ENCODE results near the gene P2RX6. TPM values are rescaled to one million over a fixed set of nuclear protein-coding genes. Genes with fewer than 3 reads are reported as not detected.
"Not testable (repeated sequence)": the region's sequence is repeated elsewhere in the genome, so short reads cannot be mapped to it uniquely, and the experiment has no call there.

P2RX6 gene
- polyA plus RNA-seq, 5 donors = 0.95 to 3.4 (median 1.8) TPM

GRCh38 chr22:20993304-20994127 lies 21.4 kb upstream of the P2RX6 start:
- no peak for DNase-seq

GRCh38 chr22:20994128-20994901 lies 20.6 kb upstream of the P2RX6 start:
- DNase-seq = no peak

GRCh38 chr22:20994902-20995241 lies 20.1 kb upstream of the P2RX6 start:
- DNase-seq = no peak

GRCh38 chr22:20995329-20996030 lies 19.5 kb upstream of the P2RX6 start:
- DNase-seq = no peak

GRCh38 chr22:20996031-20996410 lies 18.9 kb upstream of the P2RX6 start:
- no peak for DNase-seq

- no peak for DNase-seq
Observed at GRCh38 chr22:20996598-20997535, 18.1 kb upstream of the P2RX6 start.

GRCh38 chr22:20997536-20998257 lies 17.3 kb upstream of the P2RX6 start:
- no peak for DNase-seq

- DNase-seq = no peak
Observed at GRCh38 chr22:20998411-20999336, 16.3 kb upstream of the P2RX6 start.

GRCh38 chr22:20999350-21000206 lies 15.4 kb upstream of the P2RX6 start:
- no peak for DNase-seq

GRCh38 chr22:21000207-21000986 lies 14.6 kb upstream of the P2RX6 start:
- no peak for DNase-seq

- no peak for DNase-seq
Observed at GRCh38 chr22:21000987-21001600, 13.9 kb upstream of the P2RX6 start.

- DNase-seq = peak; percentile 97 to 99
Observed at GRCh38 chr22:21001601-21002325, 13.2 kb upstream of the P2RX6 start, which contains the start of gene THAP7. TSS of gene THAP7 (minus strand) at chr22:21002118. CDS start at chr22:21001911, 207 bp downstream.

- no peak for DNase-seq
Observed at GRCh38 chr22:21003782-21004181, 11.2 kb upstream of the P2RX6 start.

- not testable (repeated sequence) for DNase-seq
Observed at GRCh38 chr22:21009208-21009607, 5.8 kb upstream of the P2RX6 start.

GRCh38 chr22:21009638-21010425 lies 5.1 kb upstream of the P2RX6 start:
- peak in 1 of 2 donors; percentile 36 for DNase-seq

Measured in right lung (tissue), 5 donors.